CD4-positive, alpha-beta T cell treated with Interleukin-2 at 100 ng/mL for 4 hours (primary cell): ENCODE results near the gene MEF2B.

Experiments used
- DNase-seq: peaks from one replicate; pipeline ENCODE4 v3.0.0-alpha.2; 2020; ENCODE audit warnings: low spot score

MEF2B gene

DNA sequence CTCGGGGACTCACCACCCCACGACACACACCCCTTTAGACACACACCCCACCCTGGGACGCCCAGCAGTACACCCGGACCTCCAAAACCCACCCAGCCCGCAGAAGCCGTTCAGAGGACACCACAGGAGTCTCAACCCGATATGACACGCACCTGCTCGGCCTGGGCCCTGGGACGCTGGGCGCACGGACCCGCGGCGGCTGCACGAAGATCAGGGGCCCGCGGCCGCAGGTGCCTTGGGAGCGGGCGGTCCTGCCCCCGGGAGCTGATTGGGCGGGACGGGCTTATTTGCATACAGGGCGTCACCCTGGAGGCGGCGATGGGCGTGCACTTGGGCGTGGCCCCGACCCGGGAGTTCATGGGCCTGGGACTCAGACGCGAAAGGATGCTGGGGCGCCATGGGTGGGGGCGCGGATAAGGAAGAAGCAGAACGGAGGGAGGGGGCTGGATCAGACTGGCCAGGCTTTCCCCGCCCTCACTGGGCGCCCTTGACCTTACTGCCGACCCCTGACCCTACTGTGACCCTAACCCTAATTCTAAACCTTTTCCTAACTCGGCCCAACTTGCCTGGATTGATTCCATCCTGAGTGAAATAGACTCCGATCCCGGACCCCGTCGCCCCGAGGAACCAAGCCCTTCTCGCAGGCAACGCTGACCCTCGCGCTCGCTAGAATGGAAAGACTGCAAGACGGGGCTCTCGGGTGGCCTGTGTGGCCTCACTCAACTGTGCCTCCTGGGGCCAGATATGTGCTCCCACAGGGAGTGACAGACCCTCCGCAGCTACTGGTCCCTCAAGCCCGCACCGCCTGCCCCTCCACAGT is at the start of gene MEF2B:
MEF2B (minus strand) TSS at position 211 of the 820 bp plus-strand sequence. CDS start 19,528 bp downstream, outside the sequence.
- peak; percentile 62 for DNase-seq

DNA sequence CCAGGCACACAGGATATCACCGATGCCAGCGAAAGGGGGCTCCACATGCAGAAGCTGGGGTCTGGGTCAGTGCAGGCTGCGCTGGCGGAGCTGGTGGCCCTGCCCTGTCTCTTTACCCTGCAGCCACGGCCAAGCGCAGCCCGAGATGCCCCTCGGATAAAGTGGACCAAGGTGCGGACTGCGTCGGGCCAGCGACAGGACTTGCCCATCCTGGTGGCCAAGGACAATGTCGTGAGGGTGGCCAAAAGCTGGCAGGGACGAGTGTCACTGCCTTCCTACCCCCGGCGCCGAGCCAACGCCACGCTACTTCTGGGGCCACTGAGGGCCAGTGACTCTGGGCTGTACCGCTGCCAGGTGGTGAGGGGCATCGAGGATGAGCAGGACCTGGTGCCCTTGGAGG is 48.8 kb upstream of the MEF2B start:
- no peak for DNase-seq

DNA sequence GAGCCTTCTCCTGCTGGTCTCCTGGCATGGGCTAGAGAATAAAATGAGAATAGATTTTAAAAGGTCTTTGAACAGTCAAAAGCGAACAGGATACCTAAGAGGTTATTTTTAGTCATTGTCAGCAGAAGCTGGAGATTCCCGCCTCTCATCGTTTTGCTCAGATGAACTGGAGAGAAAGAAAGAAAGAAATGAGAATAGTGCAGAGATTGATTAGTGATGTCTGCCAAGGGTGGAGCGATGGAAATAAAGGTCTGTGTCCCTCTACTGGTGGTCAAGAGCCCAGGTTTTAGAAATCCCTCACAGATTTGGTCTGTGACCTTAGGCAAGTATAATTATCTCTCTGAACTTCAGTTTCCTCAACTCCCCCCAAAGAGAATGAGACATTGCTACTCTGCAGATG is 47.0 kb upstream of the MEF2B start:
- DNase-seq = no peak

DNA sequence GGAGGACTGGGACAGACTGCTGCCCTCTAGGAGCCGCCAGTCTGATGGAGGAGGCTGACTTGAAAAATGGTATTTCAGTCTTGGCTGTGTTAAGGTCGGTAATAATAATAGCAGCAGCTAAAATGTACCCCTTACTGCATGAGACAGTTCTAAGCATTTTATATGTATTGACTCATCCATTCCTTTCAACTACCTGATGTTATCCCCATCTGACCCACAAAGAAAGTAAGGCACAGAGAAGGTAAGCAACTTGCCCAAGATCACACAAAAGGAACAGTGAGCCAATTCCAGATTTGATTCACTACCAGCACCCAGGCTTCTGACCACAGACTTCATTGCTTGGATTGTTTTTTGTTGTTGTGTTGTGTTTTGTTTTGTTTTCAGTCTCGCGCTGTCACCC is 45.7 kb upstream of the MEF2B start:
- DNase-seq = no peak

DNA sequence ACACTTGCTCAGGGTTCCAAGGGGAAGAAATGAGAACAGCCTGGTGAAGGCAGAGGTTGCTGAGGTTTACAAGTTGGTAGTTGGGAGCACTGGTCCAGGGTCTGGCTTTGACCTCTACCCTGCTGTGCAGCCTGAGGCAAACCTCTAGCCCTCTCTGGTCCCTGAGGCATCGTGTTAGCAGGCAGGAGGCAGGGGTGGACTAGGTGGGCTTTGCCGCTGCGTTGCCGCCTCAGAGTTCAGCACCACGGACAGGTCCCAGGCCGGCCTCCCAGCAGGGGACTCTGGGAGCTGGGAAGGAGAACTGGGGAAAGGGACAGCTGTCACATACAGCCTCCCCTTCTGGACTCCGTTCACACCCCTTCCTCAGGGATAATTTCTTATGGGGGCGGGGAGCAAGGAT is 44.8 kb upstream of the MEF2B start:
- DNase-seq = peak; percentile 11

DNA sequence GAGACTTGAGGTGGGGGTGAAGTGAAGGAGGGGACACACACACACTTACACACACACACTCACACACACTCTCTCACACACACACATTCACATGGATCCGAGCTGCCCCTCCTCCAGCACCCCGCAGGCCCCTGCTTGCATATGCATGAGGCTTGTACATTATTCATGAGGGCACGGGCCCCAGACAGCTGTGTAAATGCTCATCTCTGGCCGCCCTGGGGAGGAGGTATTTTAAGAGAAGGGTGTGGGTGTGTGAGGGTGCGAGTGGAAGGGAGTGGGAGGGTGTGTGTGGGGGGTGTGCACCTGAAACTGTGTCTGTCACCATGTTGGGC is 44.1 kb upstream of the MEF2B start:
- DNase-seq = no peak

DNA sequence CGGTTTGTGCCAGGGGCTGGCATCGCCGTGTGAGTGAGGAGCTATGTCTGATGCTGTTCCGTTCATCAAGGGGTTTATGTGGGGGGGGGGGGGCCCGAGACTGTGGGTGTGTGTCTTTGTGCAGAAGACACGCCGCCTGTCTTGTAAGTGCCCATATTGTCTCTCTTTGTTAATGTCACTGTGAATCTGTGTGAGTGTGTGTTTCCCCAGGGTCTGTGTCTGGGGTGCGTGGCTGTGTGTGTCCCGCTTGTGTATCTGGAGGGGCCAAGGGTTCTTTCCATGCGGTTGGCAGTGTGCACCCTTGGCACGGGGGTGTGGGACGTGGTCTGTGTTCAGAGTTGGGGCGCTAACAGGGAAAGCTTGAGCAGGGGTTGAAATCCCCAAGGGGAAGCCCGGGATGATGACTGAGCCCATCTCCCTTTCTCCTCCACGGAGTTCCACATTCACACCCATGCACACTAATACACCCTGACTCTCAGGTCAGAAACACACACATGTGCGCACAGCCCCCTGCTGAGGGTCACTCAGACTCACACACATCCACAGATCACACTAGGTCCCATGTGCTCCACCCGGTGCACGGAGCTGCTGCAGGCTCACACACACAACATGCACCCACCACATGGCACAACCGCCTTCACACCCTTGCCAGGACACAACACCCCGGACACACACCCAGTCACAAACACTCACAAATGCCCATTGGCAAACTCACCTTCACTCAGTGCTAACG is 43.5 kb upstream of the MEF2B start:
- DNase-seq = no peak

DNA sequence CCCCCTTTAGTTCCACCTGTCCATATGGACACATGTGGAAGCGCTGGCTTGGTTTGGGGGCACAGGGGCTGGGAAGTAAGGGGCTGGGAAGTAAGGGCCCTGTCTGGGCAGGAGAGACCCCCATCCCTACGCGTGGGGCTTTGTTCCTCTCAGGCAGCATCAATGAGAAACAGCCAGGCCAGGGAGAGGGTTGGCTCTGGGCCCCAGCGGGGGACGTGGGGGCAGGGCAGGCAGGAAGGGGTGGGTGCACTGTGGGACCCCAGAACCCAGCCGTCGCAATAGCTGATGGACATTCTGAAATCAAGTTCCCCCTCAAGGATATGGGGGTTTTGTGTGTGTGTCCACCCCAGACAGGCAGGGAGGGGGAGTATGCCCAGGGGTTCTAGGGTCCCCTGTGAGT is 42.9 kb upstream of the MEF2B start:
- DNase-seq = no peak

DNA sequence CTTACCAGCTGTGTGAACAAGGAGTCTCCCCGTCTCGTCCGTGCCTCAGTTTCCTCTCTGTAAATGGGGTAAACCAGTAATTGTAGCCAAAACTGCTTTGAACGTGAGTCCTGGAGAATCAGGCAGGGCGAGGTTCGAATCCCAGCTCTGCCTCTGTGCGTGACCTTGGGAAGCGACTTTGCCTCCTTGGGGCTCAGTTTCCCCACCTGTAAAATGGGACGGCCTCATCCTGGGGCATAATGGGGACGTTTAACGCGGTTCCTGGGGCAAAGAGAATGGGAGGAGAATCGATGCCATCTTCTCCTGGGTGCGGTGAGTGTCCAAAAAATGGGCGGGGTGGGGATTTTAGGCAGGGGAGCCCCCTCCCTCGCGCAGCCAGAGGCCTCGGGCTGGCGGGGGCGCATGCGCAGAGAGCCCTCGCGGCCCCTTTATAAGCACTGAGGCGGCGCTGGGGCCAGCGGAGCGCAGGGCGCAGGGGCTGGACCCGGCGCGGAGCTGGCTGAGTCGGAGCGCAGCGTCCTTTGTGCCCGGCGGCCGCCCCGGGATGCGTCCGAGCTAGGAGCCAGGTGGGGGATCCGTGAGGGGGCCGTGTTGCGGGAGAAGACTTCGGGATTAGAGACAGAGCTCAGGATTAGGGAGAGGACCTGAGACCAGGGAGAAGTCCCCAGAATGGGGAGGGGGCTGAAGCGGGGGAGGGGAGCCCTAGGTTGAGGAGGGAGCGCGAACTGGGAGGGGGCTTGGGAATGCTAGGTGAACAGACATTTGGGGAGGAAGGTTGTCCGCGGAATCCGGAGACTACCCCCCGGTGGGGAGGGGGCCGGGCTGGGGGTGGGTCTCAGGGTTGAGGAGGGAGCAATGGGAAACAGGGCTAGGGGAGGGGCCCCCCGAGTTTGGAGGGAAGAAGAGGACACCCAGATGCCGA is 41.7 kb upstream of the MEF2B start, which contains the start of gene NCAN:
NCAN (plus strand) TSS at position 460 of the 922 bp plus-strand sequence. CDS start 4,996 bp downstream, outside the sequence.
- no peak for DNase-seq

DNA sequence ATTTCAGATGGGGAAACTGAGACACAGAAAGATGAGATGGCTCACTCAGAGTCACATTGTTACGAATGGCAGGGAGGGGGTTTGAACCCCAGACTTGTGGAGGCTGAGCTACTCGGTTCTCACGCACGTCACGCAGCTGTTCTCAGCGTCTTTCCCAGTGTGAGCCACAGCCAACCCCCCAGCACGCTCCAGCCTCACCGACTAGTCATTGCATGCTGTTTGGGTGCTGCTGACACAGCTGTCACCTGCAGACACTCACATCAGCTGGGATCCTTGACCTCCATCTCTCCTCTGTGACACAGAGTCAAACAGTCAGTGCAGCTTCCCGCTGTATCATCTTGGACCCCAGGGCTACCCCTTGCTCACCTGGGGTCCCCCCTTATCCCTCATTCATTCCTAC is 39.3 kb upstream of the MEF2B start:
- DNase-seq = no peak

DNA sequence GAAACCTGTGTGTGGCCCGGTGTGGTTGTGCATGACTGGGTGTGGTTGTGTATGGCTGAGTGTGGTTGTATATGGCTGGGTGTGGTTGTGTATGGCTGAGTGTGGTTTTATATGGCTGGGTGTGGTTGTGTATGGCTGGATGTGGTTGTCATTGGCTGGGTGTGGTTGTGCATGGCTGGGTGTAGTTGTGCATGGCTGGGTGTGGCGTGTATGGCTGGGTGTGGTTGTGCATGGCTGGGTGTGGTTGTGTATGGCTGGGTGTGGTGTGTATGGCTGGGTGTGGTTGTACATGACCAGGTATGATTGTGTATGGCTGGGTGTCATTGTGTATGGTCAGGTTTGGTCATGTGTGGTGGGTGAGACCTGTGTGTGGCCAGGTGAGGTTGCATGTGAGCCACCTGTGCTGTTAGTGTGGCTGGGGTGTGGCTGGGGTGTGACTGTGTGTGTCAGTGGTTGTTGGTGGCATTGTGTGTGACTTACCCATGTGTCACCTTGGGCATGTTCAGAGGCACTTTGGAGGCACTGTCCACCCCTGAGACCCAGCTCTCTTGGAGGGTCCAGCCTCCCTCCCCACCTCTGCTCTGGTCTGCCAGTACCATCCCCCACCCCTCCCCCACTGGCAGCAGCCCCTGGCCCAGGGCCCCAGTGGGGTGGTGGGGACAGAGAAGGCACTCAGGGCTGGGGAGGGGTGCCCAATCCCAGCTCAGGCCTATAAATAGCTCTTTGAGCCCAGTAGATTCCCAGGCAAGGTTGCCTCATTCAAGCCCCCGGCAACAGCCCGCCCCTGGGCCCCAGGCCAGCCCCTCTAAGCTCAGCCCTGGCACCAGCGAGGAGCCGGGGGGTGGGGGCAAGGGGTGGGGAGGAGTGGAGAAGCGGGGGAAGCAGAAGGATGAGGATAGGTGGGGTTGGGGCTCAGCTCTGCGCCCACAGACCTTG is 37.8 kb upstream of the MEF2B start:
- DNase-seq = no peak

DNA sequence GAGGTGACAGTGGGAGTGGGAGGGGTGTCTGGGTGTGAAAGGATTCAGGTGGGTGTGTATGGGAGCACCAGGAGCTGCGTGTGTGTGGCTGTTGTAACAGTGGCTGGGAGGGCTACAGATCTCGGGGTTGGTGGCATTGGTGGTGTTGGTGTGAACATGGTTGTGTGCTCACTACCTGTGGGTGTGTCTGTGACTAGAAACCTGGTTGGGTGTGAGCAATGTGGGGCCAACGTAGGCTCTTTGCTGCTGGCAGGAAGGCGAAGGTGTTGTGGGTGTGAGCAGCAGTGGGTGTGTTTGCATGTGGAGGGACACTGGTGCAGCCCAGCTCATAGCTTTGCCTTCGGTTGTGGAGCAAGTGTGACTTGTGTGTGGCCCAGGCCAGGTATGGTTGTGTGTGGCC is 36.9 kb upstream of the MEF2B start:
- DNase-seq = no peak

DNA sequence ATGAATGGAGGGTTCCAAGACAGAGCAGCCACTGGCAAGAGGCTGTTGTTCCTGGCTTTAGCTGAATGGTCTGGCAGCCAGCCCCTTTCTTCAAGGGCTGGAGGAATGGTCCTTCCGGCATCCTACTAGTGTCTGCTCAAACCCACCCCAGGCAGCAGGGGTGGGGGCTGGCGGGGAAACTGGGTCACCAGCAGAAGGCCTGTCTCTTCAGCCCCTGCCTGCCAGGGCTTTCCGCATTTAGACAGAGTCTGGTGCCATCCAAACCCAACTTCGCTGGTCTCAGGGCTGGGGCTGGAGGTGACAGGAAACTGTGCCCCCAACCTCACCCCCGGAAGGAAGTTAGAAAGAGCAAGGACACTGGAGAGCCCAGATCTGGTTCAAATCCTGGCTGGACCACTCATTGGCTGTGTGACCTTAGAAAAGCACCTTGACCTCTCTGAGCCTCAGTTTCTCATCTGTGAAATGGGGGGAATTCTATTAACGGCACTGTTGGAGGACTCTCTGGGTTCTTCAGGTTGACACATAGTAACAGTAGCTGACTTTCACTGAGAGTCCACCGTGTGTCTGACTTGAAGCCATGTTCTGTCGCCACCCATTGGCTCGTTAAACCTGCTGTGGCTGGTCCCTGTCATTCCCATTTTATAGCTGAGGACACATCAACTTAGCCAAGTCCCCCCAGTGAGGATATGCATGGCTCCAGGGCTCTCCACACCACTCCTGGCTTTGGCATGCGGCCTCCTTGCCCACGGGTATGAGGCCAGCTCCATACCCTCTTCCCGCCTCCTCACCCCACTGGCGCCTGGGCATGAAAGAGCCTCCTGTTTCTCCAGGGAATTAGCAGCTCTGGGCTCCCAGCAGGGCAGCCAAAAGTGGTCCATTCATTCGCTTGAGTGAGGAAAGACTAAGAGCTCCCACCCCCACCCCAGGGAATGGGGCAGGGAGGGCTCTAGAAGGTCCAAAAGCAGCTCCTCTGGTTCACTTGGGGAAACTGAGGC is 35.6 kb upstream of the MEF2B start:
- no peak for DNase-seq

DNA sequence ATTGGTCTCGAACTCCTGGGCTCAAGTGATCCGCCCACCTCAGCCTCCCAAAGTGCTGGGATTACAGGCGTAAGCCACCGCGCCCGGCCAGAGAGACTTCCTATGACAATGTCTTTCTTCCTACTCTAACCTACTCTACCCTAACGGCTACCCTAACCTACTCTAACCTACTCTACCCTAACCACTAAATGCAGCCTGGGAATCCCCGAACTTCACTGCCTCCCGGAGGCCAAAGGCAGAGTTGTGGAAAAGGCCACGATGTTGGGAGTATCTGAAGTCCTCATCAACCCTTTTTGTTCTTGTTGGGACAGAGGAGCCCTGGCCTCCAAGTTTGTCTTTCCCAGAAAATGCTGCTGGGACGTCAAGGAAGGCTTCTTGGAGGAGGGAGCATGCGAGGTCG is 34.1 kb upstream of the MEF2B start:
- DNase-seq = no peak

DNA sequence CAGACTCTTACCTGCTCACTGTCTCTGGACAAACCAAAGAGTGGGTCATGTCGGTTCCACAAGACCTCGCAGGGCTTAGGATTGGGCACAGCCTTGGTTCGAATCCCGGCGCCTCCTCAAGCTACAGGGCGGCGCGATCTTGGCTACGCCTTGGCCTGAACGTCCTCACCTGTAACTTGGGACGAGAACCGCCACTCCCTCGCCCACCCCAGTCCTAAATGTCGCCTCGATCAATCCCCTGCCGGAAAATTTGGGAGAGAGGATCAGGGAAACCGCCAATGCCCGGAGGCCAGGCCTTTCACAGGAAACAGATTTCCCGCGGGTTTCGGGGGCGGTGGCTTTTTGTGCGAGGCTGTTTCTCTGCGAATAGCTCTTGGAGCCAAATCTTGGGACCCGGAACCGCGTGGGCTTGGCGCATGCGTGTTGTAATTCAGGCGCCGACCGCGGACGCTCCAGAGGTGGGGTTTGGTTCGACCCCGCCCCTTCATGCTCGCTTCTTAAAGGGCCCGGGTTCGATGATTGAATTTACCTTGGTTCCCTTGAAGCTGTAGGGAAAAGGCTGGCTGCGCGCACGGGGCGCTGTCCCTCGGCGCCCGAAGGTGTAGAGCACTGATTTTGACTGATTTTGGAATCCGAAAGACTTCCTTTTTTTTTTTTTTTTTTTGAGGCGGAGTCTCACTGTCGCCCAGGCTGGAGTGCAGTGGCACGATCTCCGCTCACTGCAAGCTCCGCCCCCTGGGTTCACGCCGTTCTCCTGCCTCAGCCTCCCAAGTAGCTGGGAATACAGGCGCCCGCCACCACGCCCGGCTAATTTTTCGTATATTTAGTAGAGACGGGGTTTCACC is 33.2 kb upstream of the MEF2B start, which contains the start of gene NR2C2AP:
NR2C2AP (minus strand) TSS at position 403 of the 845 bp plus-strand sequence; CDS start at position 49, 354 bp downstream.
- peak; percentile 93 for DNase-seq

DNA sequence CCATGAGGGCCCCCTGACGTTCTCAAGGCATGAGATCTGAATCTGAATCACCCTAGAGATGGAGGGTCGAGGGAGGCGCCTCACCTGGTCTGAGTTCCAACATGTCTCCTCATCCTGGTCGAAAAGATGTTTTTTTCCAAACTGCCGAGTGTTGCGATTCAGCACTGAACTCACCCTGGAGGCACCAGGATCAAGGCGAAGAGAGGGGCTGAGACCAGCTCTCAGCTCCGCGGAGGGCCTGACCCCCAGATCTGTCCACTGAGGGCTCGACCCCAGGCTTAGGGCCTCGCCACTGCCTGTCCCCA is 32.6 kb upstream of the MEF2B start:
- no peak for DNase-seq

DNA sequence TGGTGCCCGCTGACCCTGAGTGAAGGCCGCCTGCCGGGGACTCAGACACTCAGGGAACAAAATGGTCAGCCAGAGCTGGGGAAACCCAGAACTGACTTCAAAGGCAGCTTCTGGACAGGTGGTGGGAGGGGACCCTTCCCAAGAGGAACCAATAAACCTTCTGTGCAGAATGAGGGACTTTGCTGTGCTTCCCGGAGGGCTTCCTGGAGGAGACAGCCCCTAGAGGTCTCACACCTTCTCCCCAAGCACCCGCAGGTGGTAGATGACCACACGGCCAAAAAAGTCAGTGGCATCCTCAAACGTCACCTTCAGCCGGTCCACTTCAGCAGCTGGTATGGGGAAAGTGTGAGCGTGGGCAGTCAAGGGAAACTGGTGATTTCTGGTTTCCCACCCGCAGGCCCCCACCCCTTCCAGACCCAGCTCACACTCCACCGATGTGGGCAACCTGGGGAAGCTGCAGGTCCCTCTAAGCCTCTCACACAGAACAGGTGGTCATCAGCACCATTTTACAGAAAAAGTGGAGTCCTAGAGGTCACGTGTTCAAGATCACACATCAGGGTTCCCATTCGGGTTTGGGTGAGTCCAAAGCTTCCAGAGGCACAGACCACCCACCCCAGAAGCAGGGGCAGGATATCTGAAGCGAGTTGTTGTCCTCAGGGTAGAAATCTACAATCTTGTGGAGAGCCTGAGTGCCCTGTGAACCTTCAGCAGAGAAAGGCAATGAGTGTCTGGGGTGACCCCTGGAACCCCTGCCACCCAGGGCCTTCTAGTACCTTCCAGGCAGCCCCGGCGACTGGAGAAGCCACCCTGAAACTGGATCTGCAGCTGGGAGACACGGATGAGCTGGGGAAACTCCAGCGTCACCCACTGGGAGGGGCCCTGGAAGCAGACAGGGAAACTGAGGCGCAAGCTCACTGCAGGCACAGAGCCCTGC is 31.9 kb upstream of the MEF2B start:
- DNase-seq = no peak

DNA sequence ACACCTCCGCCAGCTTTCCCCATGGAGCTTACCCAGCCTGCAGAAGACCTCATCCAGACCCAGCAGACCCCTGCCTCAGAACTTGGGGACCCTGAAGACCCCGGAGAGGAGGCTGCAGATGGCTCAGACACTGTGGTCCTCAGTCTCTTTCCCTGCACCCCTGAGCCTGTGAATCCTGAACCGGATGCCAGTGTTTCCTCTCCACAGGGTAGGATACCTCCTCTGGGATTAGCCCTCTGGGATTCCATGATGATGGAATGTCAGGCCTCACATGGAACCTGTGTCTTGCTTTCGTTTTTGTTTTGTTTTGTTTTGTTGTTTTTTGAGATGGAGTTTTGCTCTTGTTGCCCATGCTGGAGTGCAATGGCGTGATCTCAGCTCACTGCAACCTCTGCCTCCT is 23.9 kb upstream of the MEF2B start:
- DNase-seq = no peak
